AG20443 (cell line): ENCODE measurements around the gene KIF21B.

Source experiments
- DNase-seq: peaks from one replicate; pipeline ENCODE4 v3.0.0; 2012; ENCODE audit warnings: low spot score, mixed read lengths

KIF21B gene

DNA sequence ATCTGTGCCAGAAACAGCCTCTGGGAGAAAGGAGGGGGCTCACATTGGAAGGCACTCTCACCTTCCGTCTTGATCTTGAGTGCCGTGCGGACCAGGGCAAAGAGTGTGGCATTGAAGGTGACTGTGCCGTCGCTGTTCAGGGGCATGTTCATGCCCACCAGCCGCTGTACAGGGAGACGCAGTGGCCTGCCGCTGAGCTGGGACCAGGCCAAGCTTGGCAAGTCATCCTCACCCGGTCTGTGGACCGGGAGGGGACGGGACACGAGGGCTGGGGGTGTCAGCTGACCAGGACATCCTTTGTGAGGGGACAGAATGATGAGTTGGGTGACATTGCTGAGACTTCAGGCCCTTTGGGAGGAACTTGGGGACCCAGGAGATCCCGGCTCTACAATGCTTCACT, 25.0 kb upstream of the KIF21B start:
- no peak for DNase-seq

DNA sequence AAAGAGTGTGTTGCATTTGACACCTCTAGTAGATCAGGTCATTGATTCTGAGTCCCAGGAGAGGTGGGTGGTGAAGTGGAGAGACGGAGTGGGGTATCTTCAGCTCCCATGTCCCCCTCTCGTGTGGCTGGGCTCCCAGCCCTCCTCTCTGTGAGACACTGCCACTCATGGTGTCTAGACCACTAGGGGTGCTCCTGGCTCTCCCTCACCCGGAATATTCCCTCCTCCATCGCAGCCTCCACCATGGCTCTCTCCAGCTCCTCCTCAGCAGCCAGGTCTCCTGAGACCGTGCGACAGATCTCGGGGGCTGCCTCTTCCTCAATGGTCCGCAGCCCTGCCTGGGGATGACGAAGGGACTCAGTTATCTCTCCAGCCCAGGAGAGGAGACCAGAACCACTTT, 20.6 kb upstream of the KIF21B start:
- no peak for DNase-seq

DNA sequence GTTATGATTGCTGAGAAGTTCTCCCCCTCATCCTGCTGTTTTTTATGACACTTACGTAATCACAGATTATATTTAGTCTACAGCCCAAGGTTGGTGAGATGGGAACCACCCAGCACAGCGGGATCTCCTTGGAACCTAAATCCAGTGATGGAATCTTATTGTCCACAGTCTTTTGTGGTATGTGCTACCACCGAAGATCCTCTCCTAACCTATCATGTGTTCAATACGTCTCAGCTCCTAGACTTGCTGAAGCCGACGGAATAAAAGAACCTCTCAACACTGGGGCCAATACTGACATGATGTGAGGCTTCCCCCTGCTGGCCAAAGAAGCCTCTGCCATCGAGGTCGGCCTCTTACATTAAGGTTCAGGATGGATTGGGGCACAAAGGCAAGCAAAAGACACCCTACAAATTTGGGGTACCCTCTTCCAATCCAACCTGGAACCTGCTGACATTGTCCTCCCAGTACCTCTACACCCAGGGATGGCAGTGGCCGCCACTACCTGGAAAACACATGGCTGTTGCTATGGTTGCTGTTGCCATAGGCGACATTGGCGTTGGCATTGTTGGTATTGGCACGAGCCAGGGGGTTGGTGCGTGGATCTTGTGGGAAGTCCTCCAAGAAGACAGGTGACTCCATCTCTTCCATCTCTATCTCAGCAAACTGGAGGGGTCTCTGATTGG, 19.4 kb upstream of the KIF21B start:
- DNase-seq, result peak; percentile 82

DNA sequence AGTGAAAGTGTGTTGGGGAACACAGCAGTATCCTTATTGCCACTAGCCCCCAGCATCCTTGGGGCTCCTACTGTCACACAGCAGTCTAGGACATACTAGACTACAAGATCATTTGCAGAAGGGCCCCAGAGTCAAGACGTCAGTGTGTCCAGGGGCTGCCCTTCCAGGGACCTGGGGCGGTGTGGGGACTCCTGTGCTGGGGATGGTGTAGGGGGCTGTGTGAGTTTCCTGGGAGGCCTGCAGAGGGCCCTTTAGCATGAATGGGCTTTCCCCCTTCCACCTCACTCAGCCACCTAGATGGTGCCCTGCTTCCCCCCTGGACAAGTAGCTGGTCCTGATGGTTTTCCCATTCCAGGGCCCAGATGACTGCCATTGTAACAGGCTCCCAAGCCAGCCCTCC, 17.5 kb upstream of the KIF21B start:
- no peak for DNase-seq

DNA sequence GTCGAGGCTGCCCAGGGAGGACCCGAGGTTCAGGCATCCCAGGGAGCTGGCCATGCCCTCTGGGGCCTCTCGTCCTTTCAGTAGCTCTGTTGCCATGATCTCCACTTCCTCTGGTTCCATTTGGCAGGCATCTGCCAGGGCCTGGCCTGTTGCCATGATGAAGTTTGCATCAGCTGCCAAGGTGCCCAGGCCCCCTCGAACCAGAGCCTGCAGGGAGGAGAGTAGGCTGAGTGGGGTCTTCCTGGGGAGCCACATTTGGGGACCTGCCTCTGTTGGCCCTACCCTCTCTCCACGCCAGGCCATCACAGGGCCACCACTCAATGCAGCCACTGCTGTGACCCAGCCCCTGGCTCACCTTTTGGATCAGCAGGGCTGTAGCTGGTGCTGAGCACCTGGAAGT, 16.4 kb upstream of the KIF21B start:
- DNase-seq, result no peak

DNA sequence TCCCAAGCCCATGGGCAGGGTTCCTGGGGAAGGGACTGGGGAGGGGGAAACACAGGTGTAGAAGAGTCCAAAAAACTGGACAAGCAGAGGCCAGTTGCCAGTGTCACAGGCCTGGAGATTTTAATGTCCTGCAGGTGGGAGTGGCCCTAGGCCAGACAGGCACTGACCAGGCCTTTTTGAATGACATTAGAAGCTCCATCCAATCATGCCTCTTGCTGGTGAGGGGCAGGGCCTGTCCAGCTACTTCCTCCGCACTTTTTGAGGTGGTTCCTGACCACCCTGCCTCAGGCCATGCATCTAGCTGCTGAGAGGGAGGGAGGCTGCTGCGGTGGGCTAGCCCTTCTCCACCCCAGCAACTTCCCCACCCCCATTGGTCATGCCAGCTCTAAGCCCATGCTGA, 15.9 kb upstream of the KIF21B start:
- DNase-seq, result no peak

DNA sequence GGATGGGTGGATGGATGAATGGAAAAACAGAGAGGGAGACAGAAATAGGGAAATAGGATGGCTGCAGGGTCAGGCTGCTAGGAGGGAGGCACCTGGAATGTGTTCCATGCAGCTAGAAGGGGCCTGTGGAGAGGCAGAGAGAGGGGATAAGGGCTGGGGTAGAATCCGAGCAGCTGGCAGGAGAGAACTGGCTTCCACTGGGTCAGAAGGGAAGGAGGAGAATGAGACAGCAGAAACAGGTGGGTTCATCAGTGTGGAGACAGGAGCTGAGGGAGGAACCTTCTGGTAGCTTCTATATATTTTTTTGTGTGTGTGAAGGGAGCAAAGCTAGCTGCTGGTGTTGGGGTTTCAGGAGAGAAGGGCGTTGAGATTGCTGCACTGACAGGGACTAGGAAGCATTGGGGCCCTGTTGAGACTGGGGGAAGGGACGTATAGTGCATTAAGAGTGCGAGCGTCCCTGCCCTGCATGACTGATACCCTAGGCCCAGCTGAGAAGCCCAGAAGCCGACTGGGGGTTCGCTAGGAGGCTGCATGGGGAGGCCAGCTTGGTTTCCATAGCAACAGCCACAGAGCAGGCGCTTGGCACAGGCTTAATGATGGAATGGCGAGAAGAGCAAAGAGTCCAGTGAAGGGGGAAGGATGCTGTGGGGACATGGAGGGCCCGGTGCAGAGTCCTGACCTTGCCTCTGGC, 14.8 kb upstream of the KIF21B start:
- DNase-seq, result no peak

DNA sequence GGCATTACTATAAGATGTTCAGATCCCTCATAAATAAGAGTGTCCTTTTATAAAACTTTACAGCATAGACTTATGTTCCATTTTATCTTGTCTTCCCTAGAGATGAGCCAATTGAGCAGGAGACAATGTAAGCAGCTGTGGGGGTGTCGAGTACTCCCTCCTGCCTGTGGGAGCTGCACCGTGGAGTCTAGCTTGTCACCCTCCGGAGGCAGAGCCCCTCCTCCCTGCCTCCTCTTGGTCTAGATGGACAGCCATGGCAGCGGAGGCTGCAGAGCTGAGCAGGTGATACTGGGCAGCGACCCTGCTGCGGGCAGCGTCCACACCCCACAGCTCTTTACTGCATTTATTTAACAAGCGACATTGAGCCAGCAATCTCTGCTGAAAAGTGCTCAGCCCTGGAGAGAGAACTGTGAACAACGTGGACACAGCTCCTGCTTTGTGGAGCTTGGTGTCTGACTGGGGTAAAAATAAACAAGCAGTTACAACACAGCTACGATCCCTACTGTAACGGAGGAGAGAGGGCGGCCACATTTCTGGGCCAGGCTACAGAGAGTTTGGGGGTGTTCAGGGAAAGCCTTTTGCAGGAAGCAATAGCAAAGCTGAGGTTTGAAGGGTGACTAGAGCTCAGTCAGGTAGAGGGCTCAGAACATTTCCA, 12.8 kb upstream of the KIF21B start:
- DNase-seq, result no peak

DNA sequence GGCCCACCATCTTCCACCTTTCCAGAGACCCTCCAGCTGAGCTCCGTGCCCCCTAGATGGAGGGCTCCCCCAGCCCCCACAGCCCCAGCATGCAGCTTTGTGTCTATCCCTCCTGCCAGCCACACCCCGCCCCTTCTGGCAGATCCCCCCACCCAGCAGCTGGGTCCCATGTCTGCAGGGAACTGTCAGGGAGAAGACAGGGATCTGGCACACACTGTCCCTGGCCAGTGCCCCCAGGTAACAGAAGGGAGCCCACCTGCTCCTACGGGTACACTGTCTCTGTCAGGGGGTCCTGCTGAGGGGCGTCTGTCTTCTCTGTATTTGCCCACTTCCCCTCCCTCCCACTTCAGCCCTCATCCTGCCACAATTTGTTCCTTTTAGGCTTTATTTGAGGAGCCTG, 11.2 kb upstream of the KIF21B start:
- DNase-seq, result no peak

DNA sequence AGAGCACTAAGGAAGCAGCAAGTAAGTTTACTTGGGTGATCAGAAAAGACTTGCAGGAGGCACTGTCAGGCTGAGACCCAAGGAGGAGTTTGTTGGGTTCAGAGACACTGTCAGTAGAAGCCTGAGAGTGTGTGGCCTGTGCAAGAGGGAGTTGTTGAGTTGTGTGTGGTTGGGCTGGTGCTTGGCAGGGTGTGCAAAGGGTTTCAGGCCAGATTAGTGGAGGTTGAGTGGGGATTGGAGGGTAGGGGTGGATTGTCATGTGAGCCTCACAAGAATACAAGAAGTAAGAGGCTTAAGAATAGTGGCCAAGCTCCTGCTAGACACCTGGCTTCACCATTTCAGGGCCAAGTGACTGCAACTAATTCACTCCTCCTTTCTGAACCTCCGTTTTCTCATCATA, 8.9 kb upstream of the KIF21B start:
- DNase-seq, result no peak

DNA sequence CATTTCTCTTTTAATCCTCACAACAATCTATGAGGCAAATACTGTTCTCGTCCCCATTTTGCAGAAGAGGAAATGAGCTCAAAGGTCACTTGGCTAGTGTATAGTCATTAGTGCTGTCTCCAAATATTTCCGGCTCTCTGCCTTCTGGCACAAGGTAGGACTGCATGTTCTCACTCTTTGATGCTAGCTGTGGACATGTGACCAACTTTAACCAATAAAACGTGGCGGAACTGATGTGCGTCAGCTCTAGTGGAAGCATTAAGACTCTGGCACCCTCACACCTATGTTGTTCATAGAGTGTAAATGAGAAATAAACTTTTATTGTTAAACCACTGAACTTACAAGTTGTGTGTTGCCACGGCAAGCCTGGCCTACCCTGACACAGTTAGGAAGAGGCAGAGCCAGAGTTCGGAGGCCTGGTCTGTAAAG, 5.0 kb upstream of the KIF21B start:
- DNase-seq, result no peak

DNA sequence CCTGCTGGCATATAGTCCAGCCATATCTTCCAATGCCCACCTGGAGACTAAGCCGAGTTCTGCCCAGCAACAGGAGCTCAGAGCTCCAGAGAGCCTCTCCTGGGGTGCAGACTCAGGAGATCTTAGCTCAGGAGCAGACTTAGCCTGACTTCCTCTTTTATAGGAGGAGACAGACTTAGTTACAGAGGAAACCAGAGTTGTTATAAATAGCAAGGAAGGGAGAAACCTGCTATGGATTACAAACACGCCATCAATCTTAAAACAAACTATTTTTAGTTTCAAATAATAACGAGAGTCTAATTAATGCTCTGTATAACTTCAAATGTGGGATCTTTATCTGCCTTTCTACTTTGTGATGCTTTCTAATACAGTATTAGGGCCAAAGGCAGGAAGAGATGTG, 3.3 kb upstream of the KIF21B start:
- no peak for DNase-seq

DNA sequence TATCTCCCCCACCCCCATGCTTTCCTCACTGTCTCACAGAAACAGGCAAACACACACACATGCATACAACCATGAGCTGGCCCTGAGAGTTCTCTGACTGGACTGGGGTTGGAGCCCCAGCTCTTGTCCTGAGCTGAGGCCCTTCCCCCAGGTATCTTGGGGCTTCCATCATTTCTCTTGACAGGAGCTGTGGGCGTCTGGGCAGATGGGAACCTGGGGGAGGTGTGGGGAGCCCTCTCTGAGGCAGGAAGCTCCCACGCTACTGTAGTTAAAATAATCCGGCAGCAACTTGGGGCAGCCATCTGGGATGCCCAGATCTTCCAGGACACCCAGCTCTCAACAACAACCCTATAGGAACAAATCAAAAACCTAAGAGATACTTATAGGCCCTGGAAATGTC, 2.7 kb upstream of the KIF21B start:
- DNase-seq, result no peak

DNA sequence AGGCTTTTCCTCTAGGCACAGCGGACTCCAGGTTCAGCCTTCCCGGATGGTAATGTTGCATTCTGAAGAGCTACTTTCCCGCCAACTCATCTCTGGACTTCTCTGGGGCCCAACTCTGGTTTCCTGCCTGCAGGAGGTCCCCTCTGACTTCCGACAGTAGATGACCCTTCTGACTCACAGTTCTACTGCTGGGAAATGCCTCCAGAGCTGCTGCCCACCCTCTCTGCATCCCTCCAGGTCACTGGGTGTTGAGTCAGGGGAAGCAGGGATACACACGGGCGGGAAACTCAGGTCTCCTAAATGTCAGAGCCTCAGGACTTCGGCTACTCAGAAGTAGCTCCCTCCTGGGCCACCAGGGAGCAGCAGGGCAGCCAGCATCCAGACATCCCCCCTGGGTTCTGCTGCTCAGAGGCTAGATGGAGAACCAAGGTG, 2.1 kb upstream of the KIF21B start:
- peak; percentile 37 for DNase-seq

DNA sequence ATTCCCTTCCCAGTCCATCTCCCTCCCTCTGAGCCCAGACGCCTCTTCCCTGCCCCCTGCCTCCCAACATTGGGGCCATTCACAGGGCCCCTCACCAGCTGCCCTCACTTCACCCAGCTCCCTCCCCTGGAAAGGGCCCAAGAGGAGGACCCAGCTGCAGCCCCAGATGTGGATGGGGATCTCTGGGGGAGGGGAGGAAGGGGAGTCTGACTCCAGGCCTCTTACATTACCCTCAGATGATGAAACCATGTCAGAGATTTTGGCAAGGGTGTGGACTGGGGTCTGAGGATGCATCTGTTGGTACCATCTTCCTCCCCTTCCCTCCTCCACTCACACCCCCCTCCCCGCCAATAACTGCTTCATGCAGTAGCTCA, 1.1 kb upstream of the KIF21B start:
- no peak for DNase-seq

DNA sequence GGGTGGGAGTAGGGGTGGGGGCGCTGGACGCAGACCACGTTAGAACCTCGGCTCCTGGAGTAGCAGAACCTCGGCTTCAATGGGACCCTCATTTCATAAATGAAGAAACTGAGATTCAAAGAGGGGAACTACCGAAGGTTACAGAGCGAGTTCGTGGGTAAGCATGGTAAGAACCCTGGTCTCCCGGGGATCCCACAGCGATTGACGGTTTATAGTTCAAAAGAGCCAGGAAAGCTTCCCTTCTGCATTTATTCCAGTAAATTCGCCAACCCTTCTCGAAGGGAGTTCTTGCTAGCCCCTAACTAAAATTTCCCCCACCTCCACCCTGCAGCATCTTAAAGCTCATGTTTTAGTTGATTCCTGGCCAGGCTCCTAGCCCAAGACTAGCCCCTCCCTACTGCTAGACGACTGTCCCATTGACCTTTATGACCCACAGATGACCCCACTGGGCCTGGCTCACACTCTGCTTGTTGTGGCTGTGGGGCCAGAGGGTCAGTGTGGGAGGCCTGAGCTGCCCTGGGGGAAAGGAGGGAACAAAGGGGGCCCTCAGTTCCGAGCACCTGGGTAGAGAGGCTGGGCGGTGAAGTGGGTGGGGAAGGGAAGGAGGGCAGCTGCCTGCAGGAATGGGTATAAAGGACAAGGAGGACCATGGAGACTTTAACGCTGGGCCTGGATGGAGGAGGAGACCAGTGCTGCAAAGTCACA, 558 bp upstream of the KIF21B start:
- no peak for DNase-seq

DNA sequence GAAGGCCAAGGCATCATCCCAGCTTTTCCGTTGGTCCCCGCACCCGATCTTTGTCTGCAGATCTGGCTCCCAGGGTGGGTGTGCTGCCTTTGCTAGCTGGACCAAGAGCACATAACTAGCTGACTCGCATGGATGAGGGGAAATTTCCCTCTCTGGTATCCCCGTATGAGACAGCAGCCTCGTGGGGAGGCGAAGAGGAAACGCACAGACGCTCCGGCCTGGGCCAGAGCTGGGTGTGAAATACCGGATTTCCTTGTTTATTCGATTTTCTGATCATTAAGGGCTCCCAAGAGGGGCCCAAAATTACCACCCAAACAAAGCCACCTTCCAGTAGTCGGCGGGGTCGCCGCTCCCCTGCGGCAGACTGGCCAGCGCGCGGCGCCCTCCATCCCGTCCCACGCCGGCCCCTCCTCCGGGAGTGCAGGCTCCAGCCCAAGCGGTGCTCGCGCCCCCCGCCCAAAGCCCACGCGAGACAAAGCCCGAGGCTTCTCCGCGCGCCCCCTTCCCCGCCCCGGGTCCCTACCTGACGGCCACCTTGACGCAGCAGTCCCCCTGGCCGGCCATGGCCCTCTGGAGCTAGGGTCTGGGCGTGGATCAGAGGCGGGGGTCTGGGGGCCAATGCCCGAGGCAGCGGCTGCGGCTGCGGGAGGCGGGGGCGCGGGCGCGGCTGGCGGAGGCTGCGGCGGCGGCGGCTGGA, 546 bp downstream of the KIF21B start:
- no peak for DNase-seq

DNA sequence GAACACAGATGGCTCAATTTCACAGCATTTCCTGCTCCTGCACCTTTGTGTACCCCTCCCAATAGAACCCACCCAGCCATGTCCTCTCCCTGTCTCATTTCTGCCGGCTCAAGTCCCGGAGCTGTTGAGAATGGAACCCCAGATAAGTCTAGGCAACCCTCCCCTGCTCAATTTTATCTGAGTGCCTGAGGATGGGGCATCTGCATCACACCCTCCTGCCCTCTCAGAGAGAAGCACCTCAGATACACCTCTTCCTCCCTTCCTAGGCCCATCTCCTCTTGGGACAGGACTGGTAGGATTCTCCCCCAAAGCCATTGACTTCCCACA, 1.1 kb downstream of the KIF21B start:
- DNase-seq, result no peak

DNA sequence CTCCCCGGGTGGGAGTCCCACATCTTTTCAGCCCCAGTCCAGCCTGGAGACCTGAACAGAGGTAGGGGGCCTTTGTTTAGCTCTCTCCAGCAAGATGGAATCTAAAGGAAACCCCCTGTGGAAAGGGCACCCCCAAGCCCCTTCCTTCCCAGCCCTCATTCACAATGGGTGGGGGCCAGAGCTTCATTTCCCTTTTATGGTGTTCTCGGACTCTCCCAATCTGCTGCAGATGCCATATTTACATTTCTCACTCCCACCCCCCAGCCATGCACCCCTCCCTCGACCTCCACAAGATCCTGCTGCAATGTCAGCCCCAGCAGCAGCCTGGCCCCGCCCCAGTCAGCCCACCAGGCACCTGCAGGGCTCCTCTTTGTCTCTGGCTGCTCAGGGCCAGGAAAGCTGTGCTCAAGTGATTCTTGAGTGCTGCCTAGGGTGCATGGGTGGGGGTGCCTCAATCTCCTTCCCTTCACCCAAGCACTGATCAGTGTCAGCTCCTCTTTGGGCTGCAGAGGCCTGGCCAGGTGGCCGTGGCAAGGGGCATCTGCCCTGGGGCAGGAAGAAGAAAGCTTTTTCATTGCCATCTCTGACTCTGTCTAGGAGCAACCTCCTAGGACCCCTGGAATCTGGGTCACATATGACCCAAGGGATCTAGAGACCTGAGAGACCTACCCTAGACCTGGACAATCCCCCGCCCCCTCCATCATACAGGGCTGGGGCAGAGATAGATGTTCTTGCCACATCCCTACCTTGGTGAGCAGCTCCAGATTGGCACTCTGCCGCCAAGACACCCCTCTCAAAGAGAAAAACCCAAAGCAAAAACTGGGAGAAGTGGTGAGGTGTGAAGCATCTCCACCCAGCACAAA, 1.7 kb downstream of the KIF21B start:
- no peak for DNase-seq

DNA sequence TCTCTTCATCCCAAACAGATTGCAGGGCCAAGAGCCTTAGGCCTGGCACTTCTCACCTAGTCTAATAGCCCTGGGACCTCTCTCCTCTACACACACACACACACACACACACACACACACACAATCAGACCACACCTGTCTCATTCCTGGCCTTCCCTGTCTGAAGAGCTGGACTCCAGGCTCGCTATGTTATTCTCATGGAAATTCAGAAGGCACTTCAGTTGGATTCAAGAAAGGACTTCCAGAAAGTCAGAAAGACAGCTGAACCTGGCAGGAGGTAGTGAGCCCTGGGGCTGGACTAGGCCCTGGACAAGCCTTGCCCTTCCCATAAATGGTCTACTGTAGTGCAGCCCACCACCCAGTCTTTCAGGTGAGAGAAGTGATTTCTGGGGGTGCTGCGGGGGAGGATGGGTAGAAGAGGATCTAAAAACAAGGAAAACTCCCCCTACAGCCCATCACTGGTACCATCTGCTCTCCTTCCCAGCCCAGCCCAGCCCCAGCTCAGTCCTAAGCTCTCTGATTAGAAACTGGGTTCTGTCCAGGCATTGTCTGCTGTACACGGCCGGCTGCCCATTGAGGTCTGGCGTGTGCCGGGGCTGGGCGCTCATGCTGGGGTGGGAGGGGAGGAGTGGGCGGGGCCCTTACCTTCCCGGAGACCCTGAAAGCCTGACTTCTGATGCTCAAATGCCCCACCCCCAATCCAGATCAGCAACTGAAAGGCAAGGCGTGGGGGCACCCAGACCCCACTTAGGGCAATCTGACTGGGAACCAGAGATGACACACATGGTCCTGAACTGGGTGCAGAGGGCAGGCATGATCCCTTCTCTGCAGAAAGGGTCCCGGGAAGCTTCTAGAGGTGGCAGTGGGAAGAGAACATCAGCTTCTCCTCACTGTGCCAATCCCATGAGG, 2.5 kb downstream of the KIF21B start:
- DNase-seq, result peak; percentile 32
